IMR-90 (cell line): ENCODE results near the gene PRKAG2. TPM values are rescaled to one million over a fixed set of nuclear protein-coding genes. Genes with fewer than 3 reads are reported as not detected.

Experiments
- ATAC-seq: fragments of 200-7000 bp; cut with Tn5 transposase; 2 replicates; pipeline ENCODE4 v1.9.1; 2020; ENCODE audit warnings: low read depth, mild to moderate bottlenecking, moderate library complexity
- BruUV-seq: library from RNA; stranded (reverse); fragments of 400-500 nt; replicated peaks from 2 replicates; lab custom pipeline; 2021; lab: Mats Ljungman, UMichigan
- CTCF ChIA-PET: fragments of 300-600 bp; formaldehyde crosslinking; extraction: SDS; loops from one replicate; lab custom pipeline; 2021; ENCODE audit warnings: antibody characterized with exemption; lab: Yijun Ruan, JAX
- POLR2A ChIA-PET: fragments of 300-600 bp; sonication (Branson Sonifier 250); formaldehyde crosslinking; loops from one replicate; lab custom pipeline; 2022; ENCODE audit warnings: antibody characterized with exemption; ENCODE audit not compliant: unreplicated experiment; lab: Charles Lee
- DNase-seq: peaks from one replicate; pipeline ENCODE4 v3.0.0; 2013
- H2AFZ ChIP-seq: replicated peaks from 2 replicates; pipeline ENCODE3; 2013; ENCODE audit warnings: low read length, mild to moderate bottlenecking; ENCODE audit not compliant: poor library complexity
- H2AK5ac ChIP-seq: 2 replicates; pipeline ENCODE4 v1.6.1; 2013; ENCODE audit warnings: low read depth, low read length, inconsistent platforms
- H2AK9ac ChIP-seq: replicated peaks from 2 replicates; pipeline ENCODE3; 2013; ENCODE audit warnings: mild to moderate bottlenecking, low read depth, low read length, moderate library complexity; ENCODE audit not compliant: poor library complexity
- H2BK120ac ChIP-seq: 2 replicates; pipeline ENCODE4 v1.6.1; 2013; ENCODE audit warnings: low read depth, low read length, inconsistent platforms
- H2BK15ac ChIP-seq: 3 replicates; pipeline ENCODE4 v1.6.1; 2013; ENCODE audit warnings: low read depth, low read length, inconsistent platforms
- H2BK20ac ChIP-seq: 2 replicates; pipeline ENCODE4 v1.6.1; 2013; ENCODE audit warnings: low read depth, mild to moderate bottlenecking, inconsistent platforms, low read length, moderate library complexity
- H2BK5ac ChIP-seq: 2 replicates; pipeline ENCODE4 v1.6.1; 2013; ENCODE audit warnings: mild to moderate bottlenecking, low read depth, low read length, inconsistent platforms; ENCODE audit not compliant: poor library complexity, severe bottlenecking
- H3K14ac ChIP-seq: replicated peaks from 2 replicates; pipeline ENCODE4 v1.6.1; 2013; ENCODE audit warnings: low read depth, low read length, inconsistent platforms
- H3K18ac ChIP-seq: 2 replicates; pipeline ENCODE4 v1.6.1; 2013; ENCODE audit warnings: low read depth, low read length, control low read depth
- H3K23ac ChIP-seq: 2 replicates; pipeline ENCODE4 v1.6.1; 2013; ENCODE audit warnings: low read depth, low read length, inconsistent platforms
- H3K27ac ChIP-seq: 2 replicates; pipeline ENCODE4 v1.5.1; 2013; ENCODE audit warnings: mild to moderate bottlenecking, control low read depth, low read length; ENCODE audit not compliant: insufficient read depth
- H3K27me3 ChIP-seq: 2 replicates; pipeline ENCODE4 v1.6.1; 2013; ENCODE audit warnings: low read length; ENCODE audit not compliant: control insufficient read depth, insufficient read depth
- H3K36me3 ChIP-seq: 2 replicates; pipeline ENCODE4 v1.6.1; 2013; ENCODE audit warnings: low read length, mixed read lengths; ENCODE audit not compliant: control insufficient read depth, insufficient read depth
- H3K4ac ChIP-seq: 2 replicates; pipeline ENCODE4 v1.6.1; 2013; ENCODE audit warnings: low read depth, low read length, inconsistent platforms
- H3K4me1 ChIP-seq: 2 replicates; pipeline ENCODE4 v1.6.1; 2013; ENCODE audit warnings: low read length, mixed read lengths; ENCODE audit not compliant: control insufficient read depth, insufficient read depth
- H3K4me2 ChIP-seq: 2 replicates; pipeline ENCODE4 v1.6.1; 2013; ENCODE audit warnings: low read depth, mild to moderate bottlenecking, control low read depth, low read length, moderate library complexity
- H3K4me3 ChIP-seq: 2 replicates; pipeline ENCODE4 v1.5.1; 2013; ENCODE audit warnings: low read depth, mild to moderate bottlenecking, control low read depth, low read length, moderate library complexity; ENCODE audit not compliant: insufficient read depth
- H3K56ac ChIP-seq: 2 replicates; pipeline ENCODE4 v1.6.1; 2013; ENCODE audit warnings: low read length, inconsistent platforms; ENCODE audit not compliant: insufficient read depth; ENCODE audit errors: extremely low read depth
- H3K79me1 ChIP-seq, 2 experiments: 2 replicates each; pipeline ENCODE4 v1.6.1; 2013; ENCODE audit warnings: low read length in 2 of 2, inconsistent platforms in 1 of 2, low read depth in 1 of 2
- H3K9ac ChIP-seq: 2 replicates; pipeline ENCODE4 v1.6.1; 2013; ENCODE audit warnings: low read depth, low read length, control low read depth
- H3K9me1 ChIP-seq: 2 replicates; pipeline ENCODE4 v1.6.1; 2013; ENCODE audit warnings: low read length, inconsistent platforms; ENCODE audit not compliant: insufficient read depth
- H3K9me3 ChIP-seq: 2 replicates; pipeline ENCODE4 v1.6.1; 2013; ENCODE audit warnings: low read length; ENCODE audit not compliant: control insufficient read depth, insufficient read depth
- H4K20me1 ChIP-seq: 2 replicates; pipeline ENCODE4 v1.6.1; 2013; ENCODE audit warnings: low read length, inconsistent platforms; ENCODE audit not compliant: insufficient read depth
- H4K5ac ChIP-seq: 2 replicates; pipeline ENCODE4 v1.6.1; 2013; ENCODE audit warnings: mild to moderate bottlenecking, low read depth, low read length, control low read depth
- H4K8ac ChIP-seq, 2 experiments: 2 replicates each; pipeline ENCODE4 v1.6.1; 2013; ENCODE audit warnings: low read depth in 2 of 2, low read length in 2 of 2, control low read depth in 1 of 2, inconsistent platforms in 1 of 2
- H4K91ac ChIP-seq: 2 replicates; pipeline ENCODE4 v1.6.1; 2013; ENCODE audit warnings: low read depth, low read length, inconsistent platforms; ENCODE audit not compliant: insufficient read depth
- BHLHE40 ChIP-seq: fragments of 150-350 bp; IDR thresholded peaks from 2 replicates; pipeline ENCODE4 v1.6.1; 2016; ENCODE audit warnings: mild to moderate bottlenecking, low read depth, low read length
- CEBPB ChIP-seq: IDR thresholded peaks from 2 replicates; pipeline ENCODE4 v1.6.1; 2012; ENCODE audit warnings: low read depth, low read length, improper control_type of control experiment
- CHD1 ChIP-seq: IDR thresholded peaks from 2 replicates; pipeline ENCODE4 v1.6.1; 2012; ENCODE audit warnings: low read depth, low read length, improper control_type of control experiment
- CTCF ChIP-seq: conservative IDR thresholded peaks from 2 replicates; pipeline ENCODE4 v1.5.1; 2012; ENCODE audit warnings: mild to moderate bottlenecking, low read depth, low read length, improper control_type of control experiment
- ELK1 ChIP-seq: fragments of 150-350 bp; IDR thresholded peaks from 2 replicates; pipeline ENCODE4 v1.6.1; 2016; ENCODE audit warnings: low read depth, mild to moderate bottlenecking, low read length, moderate library complexity, borderline replicate concordance
- FOS ChIP-seq: fragments of 150-350 bp; IDR thresholded peaks from 2 replicates; pipeline ENCODE4 v1.6.1; 2016; ENCODE audit warnings: low read depth, low read length
- MAFK ChIP-seq: IDR thresholded peaks from 2 replicates; pipeline ENCODE4 v1.6.1; 2012; ENCODE audit warnings: low read depth, low read length, improper control_type of control experiment
- MAZ ChIP-seq: IDR thresholded peaks from 2 replicates; pipeline ENCODE4 v1.6.1; 2012; ENCODE audit warnings: low read depth, mild to moderate bottlenecking, low read length, improper control_type of control experiment, moderate library complexity, borderline replicate concordance
- MXI1 ChIP-seq: IDR thresholded peaks from 2 replicates; pipeline ENCODE4 v1.6.1; 2012; ENCODE audit warnings: low read depth, mild to moderate bottlenecking, low read length, moderate library complexity, borderline replicate concordance
- NFE2L2 ChIP-seq: fragments of 150-350 bp; IDR thresholded peaks from 2 replicates; pipeline ENCODE4 v1.6.1; 2016; ENCODE audit warnings: low read depth, mild to moderate bottlenecking, low read length
- POLR2A ChIP-seq: IDR thresholded peaks from 2 replicates; pipeline ENCODE4 v1.6.1; 2012; ENCODE audit warnings: mild to moderate bottlenecking, low read depth, low read length
- RAD21 ChIP-seq: IDR thresholded peaks from 2 replicates; pipeline ENCODE4 v1.6.1; 2012; ENCODE audit warnings: low read length, improper control_type of control experiment
- RCOR1 ChIP-seq: IDR thresholded peaks from 2 replicates; pipeline ENCODE4 v1.6.1; 2012; ENCODE audit warnings: mild to moderate bottlenecking, low read length, improper control_type of control experiment; ENCODE audit not compliant: insufficient replicate concordance
- RFX5 ChIP-seq: IDR thresholded peaks from 2 replicates; pipeline ENCODE4 v1.8.0; 2012; ENCODE audit warnings: low read depth, mild to moderate bottlenecking, low read length, moderate library complexity
- SMC3 ChIP-seq: fragments of 150-350 bp; IDR thresholded peaks from 2 replicates; pipeline ENCODE4 v1.6.1; 2016; ENCODE audit warnings: low read depth, mild to moderate bottlenecking, antibody characterized with exemption, low read length, moderate library complexity
- WGBS, 2 experiments: methylation state at CpG; one replicate each; pipeline versions ENCODE4 v1.1.5 to v1.1.7; 2013; ENCODE audit warnings: missing lambda C conversion rate in 2 of 2; ENCODE audit not compliant: insufficient read length in 1 of 2; ENCODE audit errors: extremely low coverage in 2 of 2; 5-methylcytosine and 5-hydroxymethylcytosine counted together
- dilution Hi-C: fragments of 300-500 bp; cut with HindIII; formaldehyde crosslinking; loops from one replicate; pipeline ENCODE4 v1.14.3; 2018; ENCODE audit warnings: low sequenced_read_pairs; ENCODE audit not compliant: unreplicated experiment
- in situ Hi-C: fragments of 300-500 bp; cut with MboI; formaldehyde crosslinking; loops from 3 replicates; pipeline ENCODE4 v1.14.3; 2019; ENCODE audit warnings: low sequenced_read_pairs, inconsistent platforms, mixed read lengths
- intact Hi-C: fragments of 100-400 bp; cut with micrococcal nuclease; formaldehyde crosslinking; loops from 2 replicates; pipeline ENCODE4 v1.10.0; 2022
- polyA plus RNA-seq, 3 experiments: library from polyadenylated mRNA; depleted of rRNA; stranded (reverse); fragments of >200 nt; gene quantifications; 2 replicates each; pipeline ENCODE4 v1.2.3, GENCODE V29; 2012; ENCODE audit warnings: low replicate concordance in 1 of 3
- total RNA-seq: library from RNA; depleted of rRNA; stranded (reverse); fragments of >200 nt; gene quantifications from 2 replicates; pipeline ENCODE4 v1.2.3, GENCODE V29; 2012
- TF ChIP-seq, protein P1 (sequence below): fragments of 150-350 bp; IDR thresholded peaks from 2 replicates; pipeline ENCODE4 v1.6.1; 2017; ENCODE audit warnings: mild to moderate bottlenecking, antibody characterized with exemption, low read length, low read depth

Gene PRKAG2
- total and polyA plus RNA-seq, 2 of the 4 experiments (the other 2 are of a cell fraction) = 15.4 to 21.6 TPM

DNA sequence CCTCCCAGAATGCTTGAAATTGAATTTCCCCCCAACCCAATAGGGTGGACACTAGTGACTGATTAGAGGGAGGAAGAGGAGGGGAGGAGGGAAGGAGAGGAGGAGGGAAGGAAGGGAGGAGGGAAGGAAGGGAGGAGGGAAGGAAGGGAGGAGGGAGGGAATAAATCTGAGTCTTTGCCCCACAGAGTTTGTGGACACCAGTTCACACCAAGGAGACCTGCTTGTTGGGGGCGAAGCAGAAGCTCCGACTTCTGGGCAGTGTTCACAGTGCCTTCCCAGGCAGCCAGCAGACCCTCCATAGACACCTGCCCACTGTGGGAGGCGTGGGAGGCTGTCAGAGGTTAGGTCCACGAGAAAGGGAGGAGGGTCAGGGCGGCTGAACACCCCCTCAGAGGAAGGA, 44.8 kb downstream of the PRKAG2 start:
- Histone ChIP-seq H3K36me3 (no peaks in the 10 kb centered on the region), H4K5ac (no peak overlapping the region), H2BK120ac (no peak overlapping the region), H3K14ac (no peak overlapping the region), H3K18ac (no peak overlapping the region), H3K9me3 (no peaks in the 10 kb centered on the region), H3K9ac (no peak overlapping the region), H3K4me3 (no peak overlapping the region), H2BK5ac (no peak overlapping the region), H2BK20ac (no peak overlapping the region), H3K79me1 (no peaks in the 10 kb centered on the region), H4K20me1 (no peaks in the 10 kb centered on the region), H2AK5ac (no peak overlapping the region), H3K27me3 (peaks cover 34% of the 10 kb centered on the region), H2BK15ac (no peak overlapping the region), H3K4me1 (no peaks in the 10 kb centered on the region), H4K91ac (no peak overlapping the region), H3K4me2 (no peak overlapping the region), H2AK9ac (no peak overlapping the region), H3K9me1 (no peaks in the 10 kb centered on the region), H3K4ac (no peak overlapping the region), H3K56ac (no peak overlapping the region), H3K23ac (no peak overlapping the region), H4K8ac (no peak overlapping the region), H2AFZ (no peak overlapping the region), H3K27ac (no peak overlapping the region)
- no peak for TF ChIP-seq CHD1
- no peak for TF ChIP-seq RAD21
- no peak for TF ChIP-seq MAZ
- TF ChIP-seq CTCF = no peak
- no peak for TF ChIP-seq SMC3
- TF ChIP-seq RCOR1 = no peak
- no peak for TF ChIP-seq NFE2L2
- TF ChIP-seq, protein P1, sequence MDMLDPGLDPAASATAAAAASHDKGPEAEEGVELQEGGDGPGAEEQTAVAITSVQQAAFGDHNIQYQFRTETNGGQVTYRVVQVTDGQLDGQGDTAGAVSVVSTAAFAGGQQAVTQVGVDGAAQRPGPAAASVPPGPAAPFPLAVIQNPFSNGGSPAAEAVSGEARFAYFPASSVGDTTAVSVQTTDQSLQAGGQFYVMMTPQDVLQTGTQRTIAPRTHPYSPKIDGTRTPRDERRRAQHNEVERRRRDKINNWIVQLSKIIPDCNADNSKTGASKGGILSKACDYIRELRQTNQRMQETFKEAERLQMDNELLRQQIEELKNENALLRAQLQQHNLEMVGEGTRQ = no peak
- TF ChIP-seq MXI1 = no peak
- TF ChIP-seq POLR2A = no peak
- no peak for TF ChIP-seq ELK1
- TF ChIP-seq FOS = no peak
- TF ChIP-seq CEBPB = no peak
- TF ChIP-seq MAFK = no peak
- TF ChIP-seq BHLHE40 = no peak
- TF ChIP-seq RFX5 = no peak
- CTCF ChIA-PET = no interaction called here
- WGBS, 2 experiments = no CpG with 5 or more reads among the region's 5 CpGs
- intact Hi-C loops = no loop called here
- BruUV-seq = no TSS peak
- dilution Hi-C loops = no loop called here
- in situ Hi-C loops = no loop called here
- DNase-seq = no peak
- ATAC-seq = no peak
- POLR2A ChIA-PET = no interaction called here
